ENCODE results near the gene MAP4K4.

MAP4K4 gene

GRCh38 chr2:101806123-101806522 lies 108.6 kb downstream of the MAP4K4 start:
- peak overlapping the region; percentile 80 for H3K27ac Mint-ChIP-seq
- H3K27me3 Mint-ChIP-seq = no peaks in the 10 kb centered on the region
- peak overlapping the region; percentile 40 for H3K4me3 Mint-ChIP-seq
- H3K36me3 Mint-ChIP-seq = peaks cover 3% of the 10 kb centered on the region
- no peaks in the 10 kb centered on the region for H3K9me3 Mint-ChIP-seq (ENCODE audit: low read depth)
- H3K4me1 Mint-ChIP-seq (ENCODE audit: low read depth) = peaks cover 77% of the 10 kb centered on the region

GRCh38 chr2:101806701-101807100 lies 109.2 kb downstream of the MAP4K4 start:
- H3K36me3 Mint-ChIP-seq = peaks cover 2% of the 10 kb centered on the region
- H3K4me1 Mint-ChIP-seq (ENCODE audit: low read depth) = peaks cover 78% of the 10 kb centered on the region
- peak overlapping the region; percentile 57 for H3K4me3 Mint-ChIP-seq
- H3K27ac Mint-ChIP-seq = peak overlapping the region; percentile 82
- H3K27me3 Mint-ChIP-seq = no peaks in the 10 kb centered on the region
- no peaks in the 10 kb centered on the region for H3K9me3 Mint-ChIP-seq (ENCODE audit: low read depth)

DNA sequence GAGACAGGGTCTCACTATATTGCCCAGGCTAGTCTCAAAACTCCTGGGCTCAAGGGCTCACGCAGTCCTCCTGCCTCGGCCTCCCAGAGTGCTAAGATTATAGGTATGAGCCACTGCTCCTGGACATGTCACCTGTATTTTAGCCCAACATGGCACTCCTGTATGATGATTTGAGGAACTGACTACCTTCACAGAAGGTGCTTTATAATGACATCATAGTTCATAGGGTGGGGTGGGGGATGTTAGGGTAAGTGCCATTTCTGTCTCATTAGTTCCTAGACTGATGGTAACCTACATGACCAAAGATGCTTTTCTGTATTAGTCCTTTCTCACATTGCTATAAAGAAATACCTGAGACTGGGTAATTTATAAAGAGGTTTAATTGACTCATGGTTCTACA lies 109.7 kb downstream of the MAP4K4 start:
- Mint-ChIP-seq H3K4me3 (no peak overlapping the region), H3K4me1 (ENCODE audit: low read depth) (peaks cover 73% of the 10 kb centered on the region), H3K9me3 (ENCODE audit: low read depth) (no peaks in the 10 kb centered on the region), H3K27ac (no peak overlapping the region), H3K36me3 (no peaks in the 10 kb centered on the region), H3K27me3 (no peaks in the 10 kb centered on the region)

- Mint-ChIP-seq H3K9me3 (ENCODE audit: low read depth) (no peaks in the 10 kb centered on the region), H3K27ac (no peak overlapping the region), H3K27me3 (no peaks in the 10 kb centered on the region), H3K36me3 (no peaks in the 10 kb centered on the region), H3K4me1 (ENCODE audit: low read depth) (peaks cover 70% of the 10 kb centered on the region), H3K4me3 (no peak overlapping the region)
Observed at GRCh38 chr2:101808006-101808562, 110.6 kb downstream of the MAP4K4 start.

DNA sequence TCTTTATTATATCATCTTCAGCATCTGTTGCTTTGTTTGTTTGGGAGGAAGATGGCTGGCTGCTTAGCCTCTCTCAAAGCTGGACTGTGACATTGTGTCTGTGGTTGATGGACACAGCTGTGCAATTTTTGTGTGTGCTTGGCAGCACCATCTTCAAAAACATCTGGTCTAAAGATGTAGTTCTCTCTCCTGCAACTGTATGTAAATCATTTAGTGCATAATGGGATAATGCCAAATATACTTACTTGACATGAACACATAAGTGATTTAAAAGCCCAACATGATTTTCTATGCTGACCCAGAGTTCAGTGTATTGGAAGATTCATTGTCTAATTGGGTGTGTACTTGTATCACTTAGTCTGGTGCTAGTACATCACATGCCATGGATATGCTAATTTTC lies 112.2 kb downstream of the MAP4K4 start:
- Mint-ChIP-seq H3K27ac (peak overlapping the region; percentile 6), H3K9me3 (ENCODE audit: low read depth) (no peaks in the 10 kb centered on the region), H3K4me1 (ENCODE audit: low read depth) (peaks cover 69% of the 10 kb centered on the region), H3K4me3 (no peak overlapping the region), H3K27me3 (no peaks in the 10 kb centered on the region), H3K36me3 (no peaks in the 10 kb centered on the region)

- Mint-ChIP-seq H3K27me3 (no peaks in the 10 kb centered on the region), H3K36me3 (no peaks in the 10 kb centered on the region), H3K4me1 (ENCODE audit: low read depth) (peaks cover 70% of the 10 kb centered on the region), H3K4me3 (no peak overlapping the region), H3K9me3 (ENCODE audit: low read depth) (no peaks in the 10 kb centered on the region), H3K27ac (peak overlapping the region; percentile 5)
Observed at GRCh38 chr2:101811226-101812015, 113.9 kb downstream of the MAP4K4 start.

- Mint-ChIP-seq H3K4me1 (ENCODE audit: low read depth) (peaks cover 70% of the 10 kb centered on the region), H3K27me3 (no peaks in the 10 kb centered on the region), H3K36me3 (no peaks in the 10 kb centered on the region), H3K4me3 (no peak overlapping the region), H3K9me3 (ENCODE audit: low read depth) (no peaks in the 10 kb centered on the region), H3K27ac (no peak overlapping the region)
Observed at GRCh38 chr2:101812226-101812625, 114.7 kb downstream of the MAP4K4 start.

DNA sequence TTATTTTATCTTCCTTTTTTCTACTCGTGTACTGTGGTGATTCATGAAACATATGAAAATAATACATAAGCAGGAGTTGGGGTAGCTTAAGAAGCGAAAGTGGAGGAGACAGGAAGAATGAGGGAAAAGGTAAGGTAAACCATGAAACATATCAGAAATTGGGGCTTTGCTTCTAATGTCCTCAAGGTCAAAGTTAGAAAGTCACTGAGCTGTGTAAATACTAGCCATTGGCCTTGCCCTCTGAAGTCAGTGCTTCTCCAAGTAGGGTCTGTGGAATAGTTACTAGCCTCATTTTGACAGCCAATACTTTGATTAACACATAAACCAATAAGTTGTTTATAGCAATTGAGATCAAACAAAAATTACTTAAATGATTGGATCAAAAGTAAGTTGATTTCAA lies 117.2 kb downstream of the MAP4K4 start:
- Mint-ChIP-seq H3K27me3 (no peaks in the 10 kb centered on the region), H3K27ac (peak overlapping the region; percentile 67), H3K4me1 (ENCODE audit: low read depth) (peaks cover 76% of the 10 kb centered on the region), H3K36me3 (no peaks in the 10 kb centered on the region), H3K4me3 (no peak overlapping the region), H3K9me3 (ENCODE audit: low read depth) (no peaks in the 10 kb centered on the region)

GRCh38 chr2:101815154-101815553 lies 117.6 kb downstream of the MAP4K4 start:
- H3K36me3 Mint-ChIP-seq = no peaks in the 10 kb centered on the region
- no peaks in the 10 kb centered on the region for H3K9me3 Mint-ChIP-seq (ENCODE audit: low read depth)
- H3K27me3 Mint-ChIP-seq = no peaks in the 10 kb centered on the region
- peaks cover 77% of the 10 kb centered on the region for H3K4me1 Mint-ChIP-seq (ENCODE audit: low read depth)
- peak overlapping the region; percentile 6 for H3K27ac Mint-ChIP-seq
- no peak overlapping the region for H3K4me3 Mint-ChIP-seq

GRCh38 chr2:101815739-101816391 lies 118.4 kb downstream of the MAP4K4 start:
- Mint-ChIP-seq H3K4me3 (no peak overlapping the region), H3K27ac (peak overlapping the region; percentile 24), H3K4me1 (ENCODE audit: low read depth) (peaks cover 78% of the 10 kb centered on the region), H3K27me3 (no peaks in the 10 kb centered on the region), H3K36me3 (no peaks in the 10 kb centered on the region), H3K9me3 (ENCODE audit: low read depth) (no peaks in the 10 kb centered on the region)

DNA sequence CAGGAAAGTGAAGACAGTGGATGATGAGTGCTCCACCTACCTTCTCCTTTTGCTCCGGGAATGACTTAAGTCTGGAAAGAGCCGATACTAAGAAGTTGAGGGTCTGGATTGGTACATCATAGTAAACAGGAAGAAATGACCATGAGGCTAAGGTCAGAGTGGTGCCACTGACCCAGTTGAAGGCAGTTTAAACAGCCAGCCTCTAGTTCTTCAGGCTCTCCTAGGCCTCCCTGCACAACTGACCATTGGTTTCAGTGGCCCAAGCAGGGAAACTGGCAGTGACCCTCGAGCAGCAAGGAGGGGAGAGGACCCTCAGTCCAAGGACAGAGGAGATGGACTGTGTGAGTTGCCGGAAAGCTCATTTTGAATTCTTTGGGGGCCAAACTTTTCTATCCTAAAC lies 119.1 kb downstream of the MAP4K4 start:
- no peaks in the 10 kb centered on the region for H3K9me3 Mint-ChIP-seq (ENCODE audit: low read depth)
- H3K4me3 Mint-ChIP-seq = no peak overlapping the region
- H3K4me1 Mint-ChIP-seq (ENCODE audit: low read depth) = peaks cover 81% of the 10 kb centered on the region
- H3K27me3 Mint-ChIP-seq = no peaks in the 10 kb centered on the region
- peak overlapping the region; percentile 2 for H3K27ac Mint-ChIP-seq
- H3K36me3 Mint-ChIP-seq = no peaks in the 10 kb centered on the region

- Mint-ChIP-seq H3K36me3 (no peaks in the 10 kb centered on the region), H3K4me1 (ENCODE audit: low read depth) (peaks cover 85% of the 10 kb centered on the region), H3K27me3 (no peaks in the 10 kb centered on the region), H3K4me3 (no peak overlapping the region), H3K9me3 (ENCODE audit: low read depth) (no peaks in the 10 kb centered on the region), H3K27ac (peak overlapping the region; percentile 5)
Observed at GRCh38 chr2:101817481-101817880, 120.0 kb downstream of the MAP4K4 start.

GRCh38 chr2:101818531-101819451 lies 121.3 kb downstream of the MAP4K4 start:
- H3K4me1 Mint-ChIP-seq (ENCODE audit: low read depth) = peaks cover 90% of the 10 kb centered on the region
- no peaks in the 10 kb centered on the region for H3K36me3 Mint-ChIP-seq
- H3K27me3 Mint-ChIP-seq = no peaks in the 10 kb centered on the region
- H3K9me3 Mint-ChIP-seq (ENCODE audit: low read depth) = no peaks in the 10 kb centered on the region
- H3K4me3 Mint-ChIP-seq = no peak overlapping the region
- H3K27ac Mint-ChIP-seq = peak overlapping the region; percentile 68

GRCh38 chr2:101820519-101820918 lies 123.0 kb downstream of the MAP4K4 start:
- Mint-ChIP-seq H3K27ac (peak overlapping the region; percentile 3), H3K4me3 (no peak overlapping the region), H3K4me1 (ENCODE audit: low read depth) (peaks cover 77% of the 10 kb centered on the region), H3K9me3 (ENCODE audit: low read depth) (no peaks in the 10 kb centered on the region), H3K27me3 (no peaks in the 10 kb centered on the region), H3K36me3 (no peaks in the 10 kb centered on the region)
